ENCODE data around the gene LRRC25.

DNA sequence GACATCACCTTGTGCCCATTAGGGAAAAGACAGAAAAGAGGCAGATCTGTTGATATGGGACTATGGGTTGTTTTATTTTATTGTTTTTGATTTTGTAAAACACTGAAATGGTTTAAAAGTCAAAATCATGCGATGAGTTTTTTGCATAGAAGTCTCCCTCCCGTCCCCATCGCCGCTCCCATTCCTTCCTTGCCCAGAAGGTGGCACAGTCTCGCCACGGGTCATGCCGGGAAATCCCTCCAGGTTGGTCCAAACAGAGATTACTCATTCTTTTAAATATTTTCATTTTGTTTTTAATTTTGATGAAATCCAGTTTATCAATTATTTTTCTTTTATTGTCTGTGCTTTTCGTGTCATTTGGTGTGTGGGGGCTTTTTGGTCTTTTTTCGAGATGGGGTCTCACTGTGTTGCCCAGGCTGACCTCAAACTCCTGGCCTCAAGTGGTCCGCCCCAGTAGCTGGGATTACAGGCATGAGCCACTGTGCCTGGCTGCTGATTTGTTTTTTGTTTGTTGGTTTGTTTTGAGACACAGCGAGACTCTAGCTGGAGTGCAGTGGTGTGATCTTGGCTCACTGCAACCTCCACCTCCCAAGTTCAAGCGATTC lies 47.8 kb downstream of the LRRC25 start:
- TF ChIP-seq, protein P1, sequence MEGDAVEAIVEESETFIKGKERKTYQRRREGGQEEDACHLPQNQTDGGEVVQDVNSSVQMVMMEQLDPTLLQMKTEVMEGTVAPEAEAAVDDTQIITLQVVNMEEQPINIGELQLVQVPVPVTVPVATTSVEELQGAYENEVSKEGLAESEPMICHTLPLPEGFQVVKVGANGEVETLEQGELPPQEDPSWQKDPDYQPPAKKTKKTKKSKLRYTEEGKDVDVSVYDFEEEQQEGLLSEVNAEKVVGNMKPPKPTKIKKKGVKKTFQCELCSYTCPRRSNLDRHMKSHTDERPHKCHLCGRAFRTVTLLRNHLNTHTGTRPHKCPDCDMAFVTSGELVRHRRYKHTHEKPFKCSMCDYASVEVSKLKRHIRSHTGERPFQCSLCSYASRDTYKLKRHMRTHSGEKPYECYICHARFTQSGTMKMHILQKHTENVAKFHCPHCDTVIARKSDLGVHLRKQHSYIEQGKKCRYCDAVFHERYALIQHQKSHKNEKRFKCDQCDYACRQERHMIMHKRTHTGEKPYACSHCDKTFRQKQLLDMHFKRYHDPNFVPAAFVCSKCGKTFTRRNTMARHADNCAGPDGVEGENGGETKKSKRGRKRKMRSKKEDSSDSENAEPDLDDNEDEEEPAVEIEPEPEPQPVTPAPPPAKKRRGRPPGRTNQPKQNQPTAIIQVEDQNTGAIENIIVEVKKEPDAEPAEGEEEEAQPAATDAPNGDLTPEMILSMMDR (IDR thresholded peaks at IDR 0.05 in 4 of 5, conservative IDR thresholded peaks at IDR 0.05 in 1 of 5), result peak; percentile 64 to 76 (median 65)
- TF ChIP-seq POLR2A (IDR thresholded peaks at IDR 0.05), result no peak
